8988T (cell line): ENCODE results near the gene GPR78.
A peak's percentile ranks its signal among the peaks of the same experiment; 100 is the strongest.

Source experiments
- DNase-seq: peaks from one replicate; pipeline ENCODE4 v3.0.0; 2011

GPR78 gene

GRCh38 chr4:8587469-8588195, 7.4 kb downstream of the GPR78 start:
- peak; percentile 21 for DNase-seq

- peak; percentile 2 for DNase-seq
Measured at GRCh38 chr4:8588196-8588470, 7.9 kb downstream of the GPR78 start.

GRCh38 chr4:8589336-8589735, 9.1 kb downstream of the GPR78 start:
- peak; percentile 23 for DNase-seq

GRCh38 chr4:8589823-8590545, 9.8 kb downstream of the GPR78 start:
- peak; percentile 35 for DNase-seq

- DNase-seq, result no peak
Measured at GRCh38 chr4:8590546-8590880, 10.3 kb downstream of the GPR78 start.

- DNase-seq, result peak; percentile 21
Measured at GRCh38 chr4:8591114-8591513, 10.9 kb downstream of the GPR78 start.

GRCh38 chr4:8591626-8592365, 11.6 kb downstream of the GPR78 start:
- peak; percentile 46 for DNase-seq

- DNase-seq, result peak; percentile 22
Measured at GRCh38 chr4:8592366-8593263, 12.4 kb downstream of the GPR78 start, which contains the start of gene CPZ. TSS of gene CPZ (plus strand) at chr4:8592765. CDS start at chr4:8592834, 69 bp downstream.

GRCh38 chr4:8593264-8594096, 13.3 kb downstream of the GPR78 start:
- peak; percentile 32 for DNase-seq

GRCh38 chr4:8594097-8595038, 14.2 kb downstream of the GPR78 start:
- DNase-seq, result peak; percentile 98

- no peak for DNase-seq
Measured at GRCh38 chr4:8595237-8596087, 15.3 kb downstream of the GPR78 start.

- DNase-seq, result no peak
Measured at GRCh38 chr4:8596891-8597290, 16.7 kb downstream of the GPR78 start.

- DNase-seq, result no peak
Measured at GRCh38 chr4:8597319-8597718, 17.1 kb downstream of the GPR78 start.

- no peak for DNase-seq
Measured at GRCh38 chr4:8597791-8598190, 17.6 kb downstream of the GPR78 start.

- DNase-seq, result no peak
Measured at GRCh38 chr4:8598391-8599090, 18.3 kb downstream of the GPR78 start.

GRCh38 chr4:8599091-8599460, 18.9 kb downstream of the GPR78 start:
- DNase-seq, result no peak

- no peak for DNase-seq
Measured at GRCh38 chr4:8599657-8600056, 19.5 kb downstream of the GPR78 start.

- DNase-seq, result no peak
Measured at GRCh38 chr4:8600266-8600665, 20.1 kb downstream of the GPR78 start.

- DNase-seq, result no peak
Measured at GRCh38 chr4:8600686-8601085, 20.5 kb downstream of the GPR78 start.
